Effector memory CD8-positive, alpha-beta T cell (primary cell): ENCODE results near the gene MDM4.

ENCODE experiments used
- ATAC-seq: fragments of 150-1000 bp; cut with Tn5 transposase; replicated peaks from 2 replicates; pipeline ENCODE4 v1.10.0; 2021; ENCODE audit warnings: mild to moderate bottlenecking, moderate library complexity
- DNase-seq, 3 experiments: peaks; one replicate each; pipeline ENCODE4 v3.0.0; 2021
- H3K27ac Mint-ChIP-seq, 2 donors: one replicate each; pipeline ENCODE4 v1.8.0; 2022; ENCODE audit warnings: mild to moderate bottlenecking in 2 of 2, mixed read lengths in 2 of 2, moderate library complexity in 2 of 2
- H3K27me3 Mint-ChIP-seq, 2 donors: one replicate each; pipeline ENCODE4 v1.8.0; 2022; ENCODE audit warnings: mixed read lengths in 2 of 2
- H3K36me3 Mint-ChIP-seq: one replicate; pipeline ENCODE4 v1.8.0; 2022; ENCODE audit warnings: mild to moderate bottlenecking, moderate library complexity, mixed read lengths; ENCODE audit not compliant: insufficient read depth
- H3K4me1 Mint-ChIP-seq, 2 donors: one replicate each; pipeline ENCODE4 v1.8.0; 2022; ENCODE audit warnings: low read depth in 2 of 2, mixed read lengths in 2 of 2
- H3K4me3 Mint-ChIP-seq, 2 donors: one replicate each; pipeline ENCODE4 v1.8.0; 2022; ENCODE audit warnings: mild to moderate bottlenecking in 2 of 2, mixed read lengths in 2 of 2, moderate library complexity in 2 of 2
- H3K9me3 Mint-ChIP-seq, 2 donors: one replicate each; pipeline ENCODE4 v1.8.0; 2022; ENCODE audit warnings: mixed read lengths in 2 of 2

MDM4 gene

GRCh38 chr1:204589409-204590038 is 73.3 kb downstream of the MDM4 start:
- Mint-ChIP-seq H3K27me3 (no peaks in the 10 kb centered on the region), H3K36me3 (peaks cover 3% of the 10 kb centered on the region), H3K4me3 (no peak overlapping the region), H3K27ac (peak overlapping the region in 1 of 2 donors; percentile 34), H3K9me3 (no peaks in the 10 kb centered on the region), H3K4me1 (peaks cover 0 to 7% of the 10 kb centered on the region in 2 donors)
- no peak for DNase-seq
- ATAC-seq: no peak

- no peaks in the 10 kb centered on the region for H3K9me3 Mint-ChIP-seq
- no peak for DNase-seq
- no peaks in the 10 kb centered on the region for H3K27me3 Mint-ChIP-seq
- peaks cover 0 to 3% of the 10 kb centered on the region in 2 donors for H3K4me1 Mint-ChIP-seq
- no peak for ATAC-seq
- no peak overlapping the region for H3K4me3 Mint-ChIP-seq
- H3K36me3 Mint-ChIP-seq: no peaks in the 10 kb centered on the region
- no peak overlapping the region for H3K27ac Mint-ChIP-seq
Measured at GRCh38 chr1:204591473-204592090, 75.4 kb downstream of the MDM4 start.

- Mint-ChIP-seq H3K9me3 (no peaks in the 10 kb centered on the region), H3K27me3 (no peaks in the 10 kb centered on the region), H3K27ac (no peak overlapping the region), H3K4me3 (no peak overlapping the region), H3K36me3 (no peaks in the 10 kb centered on the region), H3K4me1 (peaks cover 0 to 3% of the 10 kb centered on the region in 2 donors)
- DNase-seq (no peak), ATAC-seq (no peak)
Measured at GRCh38 chr1:204592246-204592948, 76.2 kb downstream of the MDM4 start.

GRCh38 chr1:204598319-204598969 is 82.2 kb downstream of the MDM4 start:
- H3K27me3 Mint-ChIP-seq: no peaks in the 10 kb centered on the region
- H3K4me1 Mint-ChIP-seq: no peaks in the 10 kb centered on the region
- H3K36me3 Mint-ChIP-seq: no peaks in the 10 kb centered on the region
- H3K4me3 Mint-ChIP-seq: no peak overlapping the region
- H3K9me3 Mint-ChIP-seq: no peaks in the 10 kb centered on the region
- H3K27ac Mint-ChIP-seq: no peak overlapping the region
- ATAC-seq (no peak), DNase-seq (no peak)

GRCh38 chr1:204599098-204599497 is 82.9 kb downstream of the MDM4 start:
- no peak for DNase-seq
- ATAC-seq: no peak
- H3K9me3 Mint-ChIP-seq: no peaks in the 10 kb centered on the region
- H3K4me1 Mint-ChIP-seq: no peaks in the 10 kb centered on the region
- no peak overlapping the region for H3K4me3 Mint-ChIP-seq
- H3K36me3 Mint-ChIP-seq: no peaks in the 10 kb centered on the region
- no peaks in the 10 kb centered on the region for H3K27me3 Mint-ChIP-seq
- no peak overlapping the region for H3K27ac Mint-ChIP-seq

GRCh38 chr1:204599596-204599995 is 83.4 kb downstream of the MDM4 start:
- Mint-ChIP-seq H3K9me3 (no peaks in the 10 kb centered on the region), H3K4me1 (no peaks in the 10 kb centered on the region), H3K27ac (no peak overlapping the region), H3K36me3 (no peaks in the 10 kb centered on the region), H3K27me3 (no peaks in the 10 kb centered on the region), H3K4me3 (no peak overlapping the region)
- ATAC-seq (no peak), DNase-seq (no peak)

GRCh38 chr1:204600203-204600602 is 84.0 kb downstream of the MDM4 start:
- no peak overlapping the region for H3K27ac Mint-ChIP-seq
- H3K4me1 Mint-ChIP-seq: no peaks in the 10 kb centered on the region
- H3K9me3 Mint-ChIP-seq: no peaks in the 10 kb centered on the region
- no peak for ATAC-seq
- no peaks in the 10 kb centered on the region for H3K36me3 Mint-ChIP-seq
- peaks cover 0 to under 1% of the 10 kb centered on the region in 2 donors for H3K27me3 Mint-ChIP-seq
- no peak for DNase-seq
- no peak overlapping the region for H3K4me3 Mint-ChIP-seq

- no peak overlapping the region for H3K27ac Mint-ChIP-seq
- H3K4me1 Mint-ChIP-seq: no peaks in the 10 kb centered on the region
- no peak for DNase-seq
- no peaks in the 10 kb centered on the region for H3K9me3 Mint-ChIP-seq
- no peaks in the 10 kb centered on the region for H3K36me3 Mint-ChIP-seq
- peaks cover 1 to 8% of the 10 kb centered on the region in 2 donors for H3K27me3 Mint-ChIP-seq
- H3K4me3 Mint-ChIP-seq: no peak overlapping the region
- ATAC-seq: no peak
Measured at GRCh38 chr1:204600968-204601367, 84.8 kb downstream of the MDM4 start.

- ATAC-seq: no peak
- no peak for DNase-seq
- Mint-ChIP-seq H3K36me3 (no peaks in the 10 kb centered on the region), H3K27ac (no peak overlapping the region), H3K4me3 (no peak overlapping the region), H3K4me1 (no peaks in the 10 kb centered on the region), H3K9me3 (no peaks in the 10 kb centered on the region), H3K27me3 (peaks cover 7 to 20% of the 10 kb centered on the region in 2 donors)
Measured at GRCh38 chr1:204602111-204602579, 85.9 kb downstream of the MDM4 start.

- no peaks in the 10 kb centered on the region for H3K4me1 Mint-ChIP-seq
- no peak overlapping the region for H3K27ac Mint-ChIP-seq
- no peak overlapping the region for H3K4me3 Mint-ChIP-seq
- peaks cover 15 to 28% of the 10 kb centered on the region in 2 donors for H3K27me3 Mint-ChIP-seq
- H3K36me3 Mint-ChIP-seq: no peaks in the 10 kb centered on the region
- no peaks in the 10 kb centered on the region for H3K9me3 Mint-ChIP-seq
- no peak for ATAC-seq
- DNase-seq: no peak
Measured at GRCh38 chr1:204602871-204603542, 86.8 kb downstream of the MDM4 start.

GRCh38 chr1:204605791-204606190 is 89.6 kb downstream of the MDM4 start:
- Mint-ChIP-seq H3K36me3 (no peaks in the 10 kb centered on the region), H3K27me3 (peaks cover 23 to 29% of the 10 kb centered on the region in 2 donors), H3K4me1 (no peaks in the 10 kb centered on the region), H3K4me3 (no peak overlapping the region), H3K27ac (no peak overlapping the region), H3K9me3 (no peaks in the 10 kb centered on the region)
- DNase-seq: no peak
- no peak for ATAC-seq
